PFSK-1 (cell line): ENCODE results near the gene RAX.

Source experiments
- FOXP2 ChIP-seq: optimal IDR thresholded peaks from 2 replicates; pipeline ENCODE3; 2011; ENCODE audit warnings: borderline replicate concordance, control low read depth, inconsistent platforms; ENCODE audit not compliant: insufficient read depth; ENCODE audit errors: extremely low read length, extremely low read depth
- POLR2AphosphoS5 ChIP-seq: IDR thresholded peaks from 2 replicates; pipeline ENCODE4 v1.6.1; 2012; ENCODE audit warnings: low read depth, mild to moderate bottlenecking, control low read depth, low read length, moderate library complexity
- REST ChIP-seq, 2 experiments: IDR thresholded peaks; 2 replicates each; pipeline versions ENCODE4 v1.6.1 to v1.8.0; 2011 to 2012; ENCODE audit warnings: low read depth in 2 of 2, low read length in 2 of 2, control low read depth in 1 of 2, inconsistent platforms in 1 of 2, mild to moderate bottlenecking in 1 of 2, moderate library complexity in 1 of 2; ENCODE audit not compliant: insufficient read depth in 1 of 2
- SIN3A ChIP-seq: IDR thresholded peaks from 2 replicates; pipeline ENCODE4 v1.6.1; 2012; ENCODE audit warnings: mild to moderate bottlenecking, low read length, moderate library complexity, borderline replicate concordance; ENCODE audit not compliant: insufficient read depth
- TAF1 ChIP-seq: IDR thresholded peaks from 2 replicates; pipeline ENCODE4 v1.6.1; 2012; ENCODE audit warnings: low read length, control low read depth, borderline replicate concordance; ENCODE audit not compliant: insufficient read depth

The RAX gene

DNA sequence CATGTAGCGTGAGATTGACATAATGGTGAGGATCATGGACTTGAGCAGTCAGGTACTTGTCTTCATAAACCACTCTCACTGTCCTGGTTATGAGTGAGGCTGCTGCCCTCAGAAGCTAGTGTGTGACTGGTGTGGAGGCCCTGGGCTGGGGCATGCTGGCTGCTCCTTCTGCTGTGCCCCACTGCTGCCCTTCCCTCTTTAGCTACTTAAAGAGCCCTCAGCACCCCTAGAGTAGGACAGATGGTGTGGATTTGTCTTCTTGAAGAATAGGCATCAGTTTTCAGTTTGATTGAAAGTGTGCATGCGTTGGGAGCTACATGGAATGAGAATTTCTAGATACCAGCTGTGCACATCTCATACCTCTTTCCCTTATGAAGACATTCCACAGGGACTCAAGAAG, 29.8 kb upstream of the RAX start:
- no peak for TF ChIP-seq FOXP2
- TF ChIP-seq TAF1 = no peak
- no peak for TF ChIP-seq REST (IDR thresholded peaks at IDR 0.05; ENCODE audit: insufficient read depth in 1 of 2, low read depth in 2 of 2, low read length in 2 of 2)
- no peak for TF ChIP-seq POLR2AphosphoS5
- no peak for TF ChIP-seq SIN3A

- TF ChIP-seq SIN3A (no peak), POLR2AphosphoS5 (no peak), REST (IDR thresholded peaks at IDR 0.05; ENCODE audit: insufficient read depth in 1 of 2, low read depth in 2 of 2, low read length in 2 of 2) (no peak), TAF1 (no peak), FOXP2 (no peak)
Measured at GRCh38 chr18:59301929-59302328, 28.7 kb upstream of the RAX start.

- no peak for TF ChIP-seq POLR2AphosphoS5
- no peak for TF ChIP-seq FOXP2
- no peak for TF ChIP-seq SIN3A
- no peak for TF ChIP-seq TAF1
- no peak for TF ChIP-seq REST (IDR thresholded peaks at IDR 0.05; ENCODE audit: insufficient read depth in 1 of 2, low read depth in 2 of 2, low read length in 2 of 2)
Measured at GRCh38 chr18:59300676-59301285, 27.5 kb upstream of the RAX start.

- TF ChIP-seq FOXP2 (no peak), SIN3A (no peak), TAF1 (no peak), POLR2AphosphoS5 (no peak), REST (IDR thresholded peaks at IDR 0.05; ENCODE audit: insufficient read depth in 1 of 2, low read depth in 2 of 2, low read length in 2 of 2) (no peak)
Measured at GRCh38 chr18:59298871-59299270, 25.6 kb upstream of the RAX start.

DNA sequence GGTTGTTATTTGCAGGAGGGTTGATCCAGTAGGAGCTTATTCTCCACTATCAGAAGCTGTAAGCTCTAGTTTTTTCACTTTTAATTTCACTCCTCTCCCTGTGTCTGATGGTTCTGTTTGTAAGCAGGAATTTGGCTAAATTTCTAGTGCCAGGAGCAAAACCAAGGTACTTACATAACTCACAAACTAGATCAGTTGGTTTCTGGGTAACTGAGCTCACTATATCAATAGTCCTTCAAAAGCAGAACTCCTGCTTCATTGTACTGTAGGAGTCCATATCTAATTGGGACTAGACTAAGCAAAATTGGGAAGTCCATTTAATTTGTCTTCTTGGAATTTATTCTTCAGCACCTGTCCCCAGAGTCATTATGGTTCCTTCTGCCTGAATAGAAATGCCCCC, 20.1 kb upstream of the RAX start:
- TF ChIP-seq FOXP2 (no peak), POLR2AphosphoS5 (no peak), SIN3A (no peak), REST (IDR thresholded peaks at IDR 0.05; ENCODE audit: insufficient read depth in 1 of 2, low read depth in 2 of 2, low read length in 2 of 2) (no peak), TAF1 (no peak)
